ENCODE results near the gene CDCP2. TPM values are rescaled to one million over a fixed set of nuclear protein-coding genes. Genes with fewer than 3 reads are reported as not detected.

The CDCP2 gene
- total RNA-seq, 1 experiment from 2014 or later: not detected

DNA sequence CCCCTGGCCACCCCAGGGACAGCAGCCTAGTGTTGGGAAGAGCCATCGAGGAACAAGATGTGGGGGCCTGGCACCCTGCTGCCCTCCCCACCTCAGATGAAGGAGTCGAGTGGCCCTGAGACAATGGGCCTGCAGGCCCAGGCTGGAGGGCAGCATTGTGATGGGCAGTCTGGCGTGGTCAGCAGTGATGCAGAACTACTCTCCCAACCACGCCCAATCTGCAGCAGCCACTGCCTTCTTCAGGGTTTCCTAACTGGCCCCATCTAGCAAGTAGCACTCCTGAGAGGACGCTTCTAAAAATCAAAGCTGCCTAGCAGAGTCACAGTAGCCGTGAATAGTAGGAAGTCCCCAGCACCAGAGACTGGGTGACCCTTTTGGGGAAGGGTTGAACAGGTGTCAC, 18.5 kb downstream of the CDCP2 start:
- Histone ChIP-seq H3K27me3 (ENCODE audit: low read length) (no peaks in the 10 kb centered on the region), H3K27ac (ENCODE audit: low read length) (no peak overlapping the region), H3K4me2 (ENCODE audit: low read length) (no peak overlapping the region), H3K4me3 (ENCODE audit: low read length) (no peak overlapping the region), H3F3A (ENCODE audit: low read length, unreplicated experiment) (no peaks in the 10 kb centered on the region), H3K4me1 (ENCODE audit: insufficient read depth, low read length) (peaks cover 10% of the 10 kb centered on the region; the same call in 1 of the 2 replicates), H3K9ac (ENCODE audit: low read length) (no peak overlapping the region), H3K9me3 (ENCODE audit: low read length) (no peaks in the 10 kb centered on the region), H2AFZ (ENCODE audit: low read length) (no peak overlapping the region), H3K36me3 (ENCODE audit: low read depth, low read length) (no peaks in the 10 kb centered on the region), H3K9me2 (replicated peaks; ENCODE audit: low read length) (no peaks in the 10 kb centered on the region), H4K20me1 (ENCODE audit: low read length) (no peaks in the 10 kb centered on the region), H3K79me2 (ENCODE audit: low read length) (no peaks in the 10 kb centered on the region)
- ChIA-PET POLR2A (ENCODE audit: unreplicated experiment) (no interaction called here), CTCF (no interaction called here)
- no peak for ATAC-seq
- no peak for TF ChIP-seq EZH2 (IDR thresholded peaks at IDR 0.05; ENCODE audit: low read length, unreplicated experiment)
- TF ChIP-seq, protein P1, sequence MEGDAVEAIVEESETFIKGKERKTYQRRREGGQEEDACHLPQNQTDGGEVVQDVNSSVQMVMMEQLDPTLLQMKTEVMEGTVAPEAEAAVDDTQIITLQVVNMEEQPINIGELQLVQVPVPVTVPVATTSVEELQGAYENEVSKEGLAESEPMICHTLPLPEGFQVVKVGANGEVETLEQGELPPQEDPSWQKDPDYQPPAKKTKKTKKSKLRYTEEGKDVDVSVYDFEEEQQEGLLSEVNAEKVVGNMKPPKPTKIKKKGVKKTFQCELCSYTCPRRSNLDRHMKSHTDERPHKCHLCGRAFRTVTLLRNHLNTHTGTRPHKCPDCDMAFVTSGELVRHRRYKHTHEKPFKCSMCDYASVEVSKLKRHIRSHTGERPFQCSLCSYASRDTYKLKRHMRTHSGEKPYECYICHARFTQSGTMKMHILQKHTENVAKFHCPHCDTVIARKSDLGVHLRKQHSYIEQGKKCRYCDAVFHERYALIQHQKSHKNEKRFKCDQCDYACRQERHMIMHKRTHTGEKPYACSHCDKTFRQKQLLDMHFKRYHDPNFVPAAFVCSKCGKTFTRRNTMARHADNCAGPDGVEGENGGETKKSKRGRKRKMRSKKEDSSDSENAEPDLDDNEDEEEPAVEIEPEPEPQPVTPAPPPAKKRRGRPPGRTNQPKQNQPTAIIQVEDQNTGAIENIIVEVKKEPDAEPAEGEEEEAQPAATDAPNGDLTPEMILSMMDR (conservative IDR thresholded peaks at IDR 0.05; ENCODE audit: low read depth, low read length): no peak
- TF ChIP-seq EZH2phosphoT487 (IDR thresholded peaks at IDR 0.05; ENCODE audit: borderline replicate concordance, low read length): no peak
- DNase-seq: no peak
- intact Hi-C loops (cut with micrococcal nuclease): no loop called here
- BruUV-seq (replicated peaks): no TSS peak

DNA sequence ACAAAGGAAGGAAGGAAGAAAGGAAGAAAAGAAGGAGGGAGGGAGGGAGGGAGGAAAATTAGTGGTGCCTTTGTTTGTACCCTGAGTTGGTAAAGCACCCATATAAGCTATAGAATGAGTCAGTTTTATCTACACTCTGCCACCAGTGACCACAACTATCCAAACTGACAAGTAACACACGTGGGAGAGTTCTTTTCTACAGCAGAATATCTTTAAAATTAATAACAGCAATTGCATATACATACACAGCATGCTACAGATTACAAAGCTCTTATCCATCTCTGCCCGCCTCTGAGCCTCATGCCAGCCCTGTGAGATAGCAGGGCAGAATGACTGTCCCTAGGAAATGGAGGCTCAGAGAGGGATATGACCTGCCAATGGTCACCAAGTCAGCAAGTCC, 20.3 kb downstream of the CDCP2 start:
- Histone ChIP-seq H3K4me1 (ENCODE audit: insufficient read depth, low read length) (peaks cover 6% of the 10 kb centered on the region; the same call in 1 of the 2 replicates), H3K36me3 (ENCODE audit: low read depth, low read length) (no peaks in the 10 kb centered on the region), H4K20me1 (ENCODE audit: low read length) (no peaks in the 10 kb centered on the region), H3K9me3 (ENCODE audit: low read length) (no peaks in the 10 kb centered on the region), H3K9me2 (replicated peaks; ENCODE audit: low read length) (no peaks in the 10 kb centered on the region), H2AFZ (ENCODE audit: low read length) (no peak overlapping the region), H3K27me3 (ENCODE audit: low read length) (no peaks in the 10 kb centered on the region), H3K79me2 (ENCODE audit: low read length) (no peaks in the 10 kb centered on the region), H3K4me2 (ENCODE audit: low read length) (no peak overlapping the region), H3K9ac (ENCODE audit: low read length) (no peak overlapping the region), H3F3A (ENCODE audit: low read length, unreplicated experiment) (no peaks in the 10 kb centered on the region), H3K4me3 (ENCODE audit: low read length) (no peak overlapping the region), H3K27ac (ENCODE audit: low read length) (no peak overlapping the region)
- DNase-seq (no peak), ATAC-seq (no peak; the same call in 1 of the 2 replicates)
- CTCF ChIA-PET: no interaction called here
- no TSS peak for BruUV-seq (replicated peaks)
- intact Hi-C loops (cut with micrococcal nuclease): no loop called here
- POLR2A ChIA-PET (ENCODE audit: unreplicated experiment): no interaction called here
- TF ChIP-seq, protein P1 (conservative IDR thresholded peaks at IDR 0.05; ENCODE audit: low read depth, low read length): no peak
- no peak for TF ChIP-seq EZH2phosphoT487 (IDR thresholded peaks at IDR 0.05; ENCODE audit: borderline replicate concordance, low read length)
- TF ChIP-seq EZH2 (IDR thresholded peaks at IDR 0.05; ENCODE audit: low read length, unreplicated experiment): no peak

DNA sequence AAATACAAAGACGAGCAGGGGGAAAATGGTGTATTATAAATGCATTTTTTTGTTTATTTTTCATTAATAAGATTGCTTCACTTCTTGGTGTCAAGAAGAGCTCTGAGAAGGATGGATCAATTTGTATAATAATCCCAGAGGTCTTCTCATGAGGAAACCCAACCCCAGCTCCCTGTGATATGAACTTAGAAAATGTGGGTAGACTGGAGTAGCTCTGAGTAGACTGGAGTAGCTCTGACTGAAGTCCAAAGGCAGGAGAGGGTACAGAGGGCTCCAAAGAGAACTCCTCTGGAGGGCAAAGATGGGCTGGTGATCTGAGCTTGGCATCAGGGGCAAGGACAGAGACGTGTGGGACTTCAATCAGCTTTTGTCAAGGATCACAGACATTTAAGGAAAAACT, 21.4 kb downstream of the CDCP2 start:
- DNase-seq: no peak
- POLR2A ChIA-PET (ENCODE audit: unreplicated experiment): no interaction called here
- no peak overlapping the region for H3K27ac ChIP-seq (ENCODE audit: low read length)
- H4K20me1 ChIP-seq (ENCODE audit: low read length): no peaks in the 10 kb centered on the region
- H3K27me3 ChIP-seq (ENCODE audit: low read length): no peaks in the 10 kb centered on the region
- H3K4me1 ChIP-seq (ENCODE audit: insufficient read depth, low read length): no peaks in the 10 kb centered on the region
- no peak overlapping the region for H3K4me2 ChIP-seq (ENCODE audit: low read length)
- no peaks in the 10 kb centered on the region for H3F3A ChIP-seq (ENCODE audit: low read length, unreplicated experiment)
- no peaks in the 10 kb centered on the region for H3K79me2 ChIP-seq (ENCODE audit: low read length)
- H2AFZ ChIP-seq (ENCODE audit: low read length): no peak overlapping the region
- CTCF ChIA-PET: no interaction called here
- H3K9ac ChIP-seq (ENCODE audit: low read length): no peak overlapping the region
- H3K4me3 ChIP-seq (ENCODE audit: low read length): no peak overlapping the region
- no peaks in the 10 kb centered on the region for H3K9me2 ChIP-seq (replicated peaks; ENCODE audit: low read length)
- ATAC-seq: no peak
- TF ChIP-seq, protein P1 (conservative IDR thresholded peaks at IDR 0.05; ENCODE audit: low read depth, low read length): no peak
- TF ChIP-seq EZH2 (IDR thresholded peaks at IDR 0.05; ENCODE audit: low read length, unreplicated experiment) (no peak), EZH2phosphoT487 (IDR thresholded peaks at IDR 0.05; ENCODE audit: borderline replicate concordance, low read length) (no peak)
- H3K9me3 ChIP-seq (ENCODE audit: low read length): no peaks in the 10 kb centered on the region
- no TSS peak for BruUV-seq (replicated peaks)
- H3K36me3 ChIP-seq (ENCODE audit: low read depth, low read length): no peaks in the 10 kb centered on the region
- intact Hi-C loops (cut with micrococcal nuclease): no loop called here

Measured in PC-3 (cell line).